SJCRH30 (cell line): ENCODE measurements around the gene ARHGAP26. TPM values are rescaled to one million over a fixed set of nuclear protein-coding genes. Genes with fewer than 3 reads are reported as not detected.
"Not testable (repeated sequence)": the region's sequence is repeated elsewhere in the genome, so short reads cannot be mapped to it uniquely, and the experiment has no call there.

Experiments used
- DNase-seq, 2 experiments: peaks; one replicate each; pipeline ENCODE4 v3.0.0-alpha.2; 2015 to 2020
- H3K27ac ChIP-seq: fragments of 250-450 bp; sonication (Bioruptor Pico); 2 replicates; pipeline ENCODE4 v1.5.1; 2020; ENCODE audit warnings: mild to moderate bottlenecking, moderate library complexity
- H3K27me3 ChIP-seq: fragments of 250-450 bp; sonication (Bioruptor Pico); 2 replicates; pipeline ENCODE4 v1.5.1; 2020; ENCODE audit warnings: mild to moderate bottlenecking, moderate library complexity
- H3K36me3 ChIP-seq: fragments of 250-450 bp; sonication (Bioruptor Pico); 2 replicates; pipeline ENCODE4 v1.5.1; 2020; ENCODE audit warnings: mild to moderate bottlenecking, moderate library complexity
- H3K4me1 ChIP-seq: fragments of 250-450 bp; sonication (Bioruptor Pico); 2 replicates; pipeline ENCODE4 v1.5.1; 2020; ENCODE audit warnings: mild to moderate bottlenecking, moderate library complexity
- H3K4me3 ChIP-seq: fragments of 250-450 bp; sonication (Bioruptor Pico); 2 replicates; pipeline ENCODE4 v1.5.1; 2020; ENCODE audit warnings: mild to moderate bottlenecking, moderate library complexity
- H3K9me3 ChIP-seq: fragments of 250-450 bp; sonication (Bioruptor Pico); replicated peaks from 2 replicates; pipeline ENCODE4 v1.5.1; 2020; ENCODE audit warnings: mild to moderate bottlenecking, moderate library complexity
- total RNA-seq: library from RNA; depleted of rRNA; stranded (reverse); fragments of >200 nt; shearing (Covaris generic); gene quantifications from 2 replicates; pipeline ENCODE4 v1.2.3, GENCODE V29; 2014

Gene ARHGAP26
- total RNA-seq, 1 experiment from 2014 or later = 16.9 TPM

- Histone ChIP-seq H3K4me3 (no peak overlapping the region), H3K27ac (no peak overlapping the region), H3K36me3 (no peaks in the 10 kb centered on the region), H3K27me3 (no peaks in the 10 kb centered on the region), H3K4me1 (peaks cover 5% of the 10 kb centered on the region), H3K9me3 (no peaks in the 10 kb centered on the region)
- no peak for DNase-seq
Measured at GRCh38 chr5:143101121-143101520, 330.9 kb downstream of the ARHGAP26 start.

GRCh38 chr5:143101725-143102386 is 331.7 kb downstream of the ARHGAP26 start:
- Histone ChIP-seq H3K9me3 (no peaks in the 10 kb centered on the region), H3K4me1 (peaks cover 8% of the 10 kb centered on the region), H3K36me3 (no peaks in the 10 kb centered on the region), H3K27me3 (no peaks in the 10 kb centered on the region), H3K4me3 (no peak overlapping the region), H3K27ac (no peak overlapping the region)
- no peak for DNase-seq

DNA sequence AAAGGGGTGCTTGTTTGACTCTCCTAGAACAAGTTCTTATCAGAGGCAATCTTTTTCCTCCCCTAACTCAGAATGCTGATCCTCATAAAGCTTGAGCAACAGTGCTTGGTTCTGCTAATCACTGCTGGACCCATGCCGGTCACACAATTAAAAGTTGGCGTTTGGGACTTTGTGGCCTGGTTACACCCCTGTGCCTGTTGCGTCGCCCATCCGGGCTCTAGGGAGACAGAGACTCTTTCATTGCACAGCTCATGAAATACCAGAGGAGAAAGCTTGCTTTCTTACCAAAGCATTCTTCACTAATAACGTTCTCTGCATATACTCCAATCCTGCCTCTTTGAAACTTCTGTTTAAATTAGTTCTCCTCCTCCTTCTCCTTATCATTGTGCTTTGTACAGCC is 332.2 kb downstream of the ARHGAP26 start:
- Histone ChIP-seq H3K36me3 (no peaks in the 10 kb centered on the region), H3K27me3 (no peaks in the 10 kb centered on the region), H3K27ac (no peak overlapping the region), H3K9me3 (no peaks in the 10 kb centered on the region), H3K4me1 (peaks cover 8% of the 10 kb centered on the region), H3K4me3 (no peak overlapping the region)
- DNase-seq = no peak

- Histone ChIP-seq H3K36me3 (no peaks in the 10 kb centered on the region), H3K4me3 (no peak overlapping the region), H3K9me3 (no peaks in the 10 kb centered on the region), H3K27ac (no peak overlapping the region), H3K4me1 (peaks cover 8% of the 10 kb centered on the region), H3K27me3 (no peaks in the 10 kb centered on the region)
- DNase-seq = no peak
Measured at GRCh38 chr5:143105216-143105905, 335.2 kb downstream of the ARHGAP26 start.

DNA sequence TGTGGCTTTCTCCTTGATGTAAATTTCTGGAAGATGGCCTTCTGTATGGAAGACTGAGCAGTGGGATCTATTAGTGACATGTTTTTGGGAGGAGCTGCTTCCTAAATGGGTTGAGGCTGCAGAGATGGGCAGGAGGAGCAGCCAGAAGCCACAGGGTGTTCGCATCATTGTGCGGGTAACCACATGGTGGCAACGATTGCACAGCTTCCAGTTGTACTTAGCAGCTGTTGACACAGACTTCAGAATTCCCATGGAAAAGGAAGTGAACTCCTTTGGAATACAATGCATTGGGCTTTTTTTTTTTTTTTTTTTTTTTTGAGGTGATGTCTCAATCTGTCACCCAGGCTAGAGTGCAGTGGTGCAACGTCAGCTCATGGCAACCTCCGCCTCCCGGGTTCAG is 336.0 kb downstream of the ARHGAP26 start:
- no peak overlapping the region for H3K27ac ChIP-seq
- DNase-seq = peak; percentile 83 to 89
- H3K36me3 ChIP-seq = no peaks in the 10 kb centered on the region
- H3K4me1 ChIP-seq = peaks cover 8% of the 10 kb centered on the region
- H3K9me3 ChIP-seq = no peaks in the 10 kb centered on the region
- no peaks in the 10 kb centered on the region for H3K27me3 ChIP-seq
- no peak overlapping the region for H3K4me3 ChIP-seq

DNA sequence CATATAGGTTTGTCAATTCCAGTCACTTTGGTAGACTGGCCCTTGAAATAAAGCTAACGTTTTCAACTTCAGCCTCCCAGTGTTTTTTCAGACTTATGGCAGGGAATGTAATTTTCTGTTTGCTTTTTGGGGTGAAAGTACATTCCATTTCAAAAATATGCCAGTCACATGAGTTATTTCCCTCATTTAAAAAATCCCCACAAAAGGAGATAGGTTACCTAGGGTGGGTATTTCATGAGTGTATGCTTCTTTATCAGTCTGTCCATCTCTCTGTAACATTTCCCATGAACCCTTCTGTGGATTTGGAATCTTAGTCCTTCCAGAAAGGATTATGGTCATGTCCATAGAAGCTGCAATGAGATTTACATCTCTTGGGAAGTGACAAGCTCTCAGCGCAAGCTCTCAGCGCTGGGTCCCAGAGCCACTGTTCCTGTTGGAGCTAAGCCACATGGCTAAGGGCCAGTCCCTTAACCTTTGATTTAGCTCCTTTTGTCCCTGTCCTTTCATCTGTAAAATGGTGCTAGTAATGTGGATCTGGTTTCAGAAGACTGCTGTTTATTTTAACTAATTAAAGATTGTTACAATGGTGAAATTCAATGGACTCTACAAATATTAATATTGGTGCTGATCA is 338.4 kb downstream of the ARHGAP26 start:
- no peak for DNase-seq

DNA sequence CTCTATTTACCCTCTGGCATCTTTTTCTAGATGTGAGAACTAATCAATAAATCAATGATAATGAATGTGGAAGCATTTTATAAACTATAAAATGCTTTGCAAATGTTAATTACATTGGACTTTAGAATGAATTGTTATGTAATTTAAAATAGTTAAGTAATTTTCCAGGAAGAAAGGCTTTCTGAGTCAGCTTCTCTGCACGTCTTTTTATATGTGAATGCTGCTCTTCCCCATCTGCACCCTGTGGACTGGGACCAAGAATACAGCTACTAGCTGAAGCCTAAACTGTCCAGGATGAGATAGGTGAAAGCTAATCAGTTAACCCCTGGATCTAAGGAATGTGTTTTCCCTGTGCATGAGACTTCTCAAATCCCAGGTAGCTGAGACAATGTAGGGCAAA is 340.4 kb downstream of the ARHGAP26 start:
- H3K9me3 ChIP-seq = no peaks in the 10 kb centered on the region
- peaks cover 23% of the 10 kb centered on the region for H3K4me1 ChIP-seq
- no peaks in the 10 kb centered on the region for H3K36me3 ChIP-seq
- no peak overlapping the region for H3K4me3 ChIP-seq
- no peak for DNase-seq
- no peaks in the 10 kb centered on the region for H3K27me3 ChIP-seq
- H3K27ac ChIP-seq = no peak overlapping the region

More for the DNA sequence above, 338.4 kb downstream of the ARHGAP26 start:
- no peaks in the 10 kb centered on the region for H3K27me3 ChIP-seq
- peaks cover 8% of the 10 kb centered on the region for H3K4me1 ChIP-seq
- no peaks in the 10 kb centered on the region for H3K9me3 ChIP-seq
- no peak overlapping the region for H3K4me3 ChIP-seq
- H3K27ac ChIP-seq = no peak overlapping the region
- H3K36me3 ChIP-seq = no peaks in the 10 kb centered on the region

- no peak overlapping the region for H3K27ac ChIP-seq
- H3K36me3 ChIP-seq = no peaks in the 10 kb centered on the region
- peaks cover 18% of the 10 kb centered on the region for H3K4me1 ChIP-seq
- no peak for DNase-seq
- no peaks in the 10 kb centered on the region for H3K27me3 ChIP-seq
- H3K4me3 ChIP-seq = no peak overlapping the region
- H3K9me3 ChIP-seq = no peaks in the 10 kb centered on the region
Measured at GRCh38 chr5:143111799-143112198, 341.6 kb downstream of the ARHGAP26 start.

DNA sequence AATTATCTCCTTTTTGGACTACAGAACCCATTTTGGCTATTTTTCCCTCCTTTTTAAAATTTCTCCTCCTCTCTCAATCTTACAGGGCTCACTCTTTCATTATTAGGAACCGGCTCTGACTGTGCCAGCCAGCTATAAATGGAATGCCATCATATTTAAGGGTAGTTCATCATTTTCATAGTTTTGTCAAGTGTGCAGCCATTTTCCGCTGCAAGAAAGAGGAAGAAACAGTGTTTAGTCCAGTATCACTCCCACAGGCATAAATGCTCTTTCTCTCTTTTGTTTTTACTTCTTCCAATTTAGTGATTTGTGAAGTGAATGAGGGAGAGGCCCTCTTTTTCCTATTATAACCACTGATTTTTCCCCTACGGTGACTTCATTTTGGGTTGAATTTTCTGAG is 343.3 kb downstream of the ARHGAP26 start:
- Histone ChIP-seq H3K27ac (no peak overlapping the region), H3K9me3 (no peaks in the 10 kb centered on the region), H3K27me3 (no peaks in the 10 kb centered on the region), H3K4me1 (peaks cover 18% of the 10 kb centered on the region), H3K36me3 (no peaks in the 10 kb centered on the region), H3K4me3 (no peak overlapping the region)
- no peak for DNase-seq

DNA sequence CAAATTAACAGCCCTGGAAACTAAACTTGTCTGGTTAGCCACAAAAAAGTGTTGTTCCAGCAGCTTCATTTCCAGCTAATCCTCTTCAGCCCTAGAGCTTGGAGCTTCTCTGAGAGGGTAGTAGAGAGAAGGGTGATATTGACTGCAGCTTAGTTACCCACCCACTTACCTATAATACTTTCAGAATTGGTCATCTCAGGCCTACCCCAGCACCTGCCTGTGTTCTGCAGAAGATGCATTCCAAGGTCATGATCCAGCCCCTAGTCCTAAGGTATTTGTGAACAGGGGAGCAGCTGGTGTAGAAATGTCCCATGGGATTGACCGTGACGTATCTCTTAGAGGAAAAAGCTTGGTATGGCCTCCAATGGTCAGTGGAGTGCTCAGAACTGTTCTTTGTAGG is 344.3 kb downstream of the ARHGAP26 start:
- H3K27me3 ChIP-seq = no peaks in the 10 kb centered on the region
- H3K4me1 ChIP-seq = peaks cover 18% of the 10 kb centered on the region
- no peak overlapping the region for H3K4me3 ChIP-seq
- DNase-seq = peak in 1 of 2 experiments; percentile 26
- H3K9me3 ChIP-seq = no peaks in the 10 kb centered on the region
- H3K27ac ChIP-seq = no peak overlapping the region
- H3K36me3 ChIP-seq = no peaks in the 10 kb centered on the region

GRCh38 chr5:143115381-143115780 is 345.2 kb downstream of the ARHGAP26 start:
- no peaks in the 10 kb centered on the region for H3K9me3 ChIP-seq
- H3K4me1 ChIP-seq = peaks cover 18% of the 10 kb centered on the region
- no peaks in the 10 kb centered on the region for H3K36me3 ChIP-seq
- no peaks in the 10 kb centered on the region for H3K27me3 ChIP-seq
- H3K4me3 ChIP-seq = no peak overlapping the region
- no peak overlapping the region for H3K27ac ChIP-seq
- DNase-seq = peak in 1 of 2 experiments; percentile 51

DNA sequence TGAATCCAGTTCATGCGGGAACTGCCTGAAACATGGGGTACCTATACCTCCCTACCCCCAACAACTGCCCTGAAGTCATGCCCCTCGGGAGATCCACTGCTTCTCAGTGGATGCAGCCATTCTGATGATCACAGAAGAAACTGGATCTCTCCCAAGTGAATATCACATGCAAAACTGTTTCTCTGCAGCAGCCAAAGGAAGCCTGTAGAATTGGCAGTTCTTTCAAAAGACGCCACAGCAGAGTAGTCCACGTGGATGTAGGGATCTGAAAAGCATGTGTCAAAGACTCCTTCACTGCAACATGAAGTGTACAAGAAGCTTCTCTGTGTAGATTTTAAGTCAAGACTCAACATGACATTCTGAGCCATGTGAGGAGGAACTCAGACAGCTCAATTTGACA is 346.6 kb downstream of the ARHGAP26 start:
- Histone ChIP-seq H3K4me3 (no peak overlapping the region), H3K9me3 (no peaks in the 10 kb centered on the region), H3K36me3 (0 out of 2 replicates have a peak, but pooled peaks cover 2% of the 10 kb centered on the region), H3K27me3 (no peaks in the 10 kb centered on the region), H3K27ac (no peak overlapping the region), H3K4me1 (peaks cover 18% of the 10 kb centered on the region)
- no peak for DNase-seq

DNA sequence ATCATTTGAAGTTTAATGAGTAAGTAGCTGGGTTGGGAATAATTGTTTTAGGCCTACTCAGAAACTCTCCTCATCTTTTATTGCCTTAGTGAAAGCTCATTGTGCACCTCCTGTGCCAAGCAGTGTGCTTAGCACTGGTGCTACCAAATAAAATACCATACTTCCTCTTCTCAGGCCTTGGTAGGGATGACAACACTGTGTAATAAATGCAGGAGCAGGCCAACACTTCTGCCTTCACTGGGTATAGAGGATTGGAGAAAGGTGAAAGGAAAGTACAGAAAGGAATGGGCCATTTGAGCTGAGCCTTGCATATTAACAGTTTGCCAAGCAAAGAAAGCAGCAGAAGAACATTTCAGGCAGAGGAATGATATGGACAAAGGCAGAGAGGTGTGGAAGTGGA is 347.6 kb downstream of the ARHGAP26 start:
- DNase-seq = no peak
- H3K27me3 ChIP-seq = no peaks in the 10 kb centered on the region
- peaks cover 6% of the 10 kb centered on the region; the same call in 1 of the 2 replicates for H3K36me3 ChIP-seq
- peaks cover 18% of the 10 kb centered on the region for H3K4me1 ChIP-seq
- no peak overlapping the region for H3K27ac ChIP-seq
- no peak overlapping the region for H3K4me3 ChIP-seq
- H3K9me3 ChIP-seq = no peaks in the 10 kb centered on the region; the same call in 1 of the 2 replicates

- Histone ChIP-seq H3K9me3 (no peaks in the 10 kb centered on the region; the same call in 1 of the 2 replicates), H3K27me3 (no peaks in the 10 kb centered on the region), H3K4me1 (peaks cover 18% of the 10 kb centered on the region), H3K4me3 (no peak overlapping the region), H3K27ac (no peak overlapping the region), H3K36me3 (peaks cover 6% of the 10 kb centered on the region; the same call in 1 of the 2 replicates)
- DNase-seq = no peak
Measured at GRCh38 chr5:143118222-143118621, 348.0 kb downstream of the ARHGAP26 start.

DNA sequence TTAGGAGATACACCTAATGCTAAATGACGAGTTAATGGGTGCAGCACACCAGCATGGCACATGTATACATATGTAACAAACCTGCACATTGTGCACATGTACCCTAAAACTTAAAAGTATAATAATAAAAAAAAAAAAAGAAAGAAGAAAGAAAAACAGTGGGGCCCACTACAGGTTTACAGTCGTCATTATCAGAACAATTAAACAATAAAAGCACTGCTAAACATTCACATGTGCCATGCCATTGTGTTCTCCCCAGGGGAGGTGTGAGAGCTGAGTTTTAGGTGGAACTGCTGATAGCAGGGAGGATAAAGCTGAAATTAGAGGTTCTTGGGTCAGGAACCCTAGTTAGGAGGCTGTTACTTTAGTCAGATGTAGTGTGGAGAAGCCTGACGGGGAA is 348.6 kb downstream of the ARHGAP26 start:
- H3K27me3 ChIP-seq, H3K36me3 ChIP-seq, H3K27ac ChIP-seq, H3K9me3 ChIP-seq, DNase-seq, H3K4me3 ChIP-seq: not testable (repeated sequence)
- H3K4me1 ChIP-seq = peaks cover 18% of the 10 kb centered on the region
